ENCODE measurements around the gene SLMAP.

DNA sequence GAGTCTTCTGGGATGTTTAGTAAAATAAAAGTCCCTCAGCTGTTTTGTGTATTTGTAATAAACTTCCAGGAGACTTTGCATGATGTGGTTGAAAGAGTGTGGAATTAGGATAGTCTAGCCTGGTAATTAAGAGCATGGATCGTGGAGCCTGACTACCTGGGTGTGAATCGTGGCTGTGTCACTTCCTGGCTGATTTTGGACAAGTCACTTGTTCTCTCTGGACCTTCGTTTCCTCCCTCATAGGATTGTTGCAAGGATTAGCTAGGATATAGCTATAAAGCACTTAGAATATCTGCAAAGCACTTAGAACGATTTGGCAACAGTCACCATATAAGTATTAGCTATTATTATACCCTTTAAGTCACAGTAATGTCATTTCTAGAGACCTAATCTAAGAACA is 40.2 kb downstream of the SLMAP start:
- no peak for TF ChIP-seq POLR2A (IDR thresholded peaks at IDR 0.05; ENCODE audit: low read depth, low read length)
- no peak for TF ChIP-seq POLR2AphosphoS5 (IDR thresholded peaks at IDR 0.05; ENCODE audit: low read depth, low read length)
- no peak for TF ChIP-seq TAF1 (IDR thresholded peaks at IDR 0.05; ENCODE audit: low read depth, low read length)
- TF ChIP-seq SPI1 (IDR thresholded peaks at IDR 0.05; ENCODE audit: low read depth, low read length): no peak
